Measurements from ENCODE around the gene KIF26A. TPM values are rescaled to one million over a fixed set of nuclear protein-coding genes. Genes with fewer than 3 reads are reported as not detected.

The KIF26A gene
- total and polyA plus RNA-seq, 2 donors (not counting 1 experiment from before 2014, with no cell fraction given): 0.15 TPM; not detected in 1

- Histone ChIP-seq H3K9ac (ENCODE audit: low read length) (no peak overlapping the region), H3K4me3 (ENCODE audit: control extremely low read depth in 1 of 5, extremely low read depth in 1 of 5, insufficient read depth in 1 of 5, low read depth in 2 of 5, low read length in 4 of 5) (no peak overlapping the region), H4K20me1 (ENCODE audit: control insufficient read depth, insufficient read depth, low read length, poor library complexity, severe bottlenecking) (no peaks in the 10 kb centered on the region), H3K79me2 (ENCODE audit: control insufficient read depth, insufficient read depth, low read length) (no peaks in the 10 kb centered on the region), H2AFZ (ENCODE audit: insufficient read depth, low read depth, low read length, poor library complexity, severe bottlenecking) (no peak overlapping the region), H3K9me3 (ENCODE audit: control extremely low read depth in 1 of 3, control insufficient read depth in 2 of 3, insufficient read depth in 1 of 3, low read length in 2 of 3) (peaks cover 0 to 33% (median 5%) of the 10 kb centered on the region in 3 donors), H3K27me3 (replicated peaks in 1 of 4; ENCODE audit: control extremely low read depth in 1 of 4, control insufficient read depth in 3 of 4, insufficient read depth in 4 of 4, low read length in 3 of 4) (peaks cover 0 to 12% (median 4%) of the 10 kb centered on the region in 4 experiments), H3K4me2 (replicated peaks; ENCODE audit: low read depth, low read length, poor library complexity, severe bottlenecking) (no peak overlapping the region), H3K27ac (ENCODE audit: low read length in 2 of 2) (no peak overlapping the region), H3K4me1 (ENCODE audit: control insufficient read depth in 2 of 2, insufficient read depth in 2 of 2, low read length in 2 of 2) (peaks cover 0 to 9% of the 10 kb centered on the region in 2 donors), H3K36me3 (replicated peaks in 1 of 2; ENCODE audit: control extremely low read depth in 1 of 2, control insufficient read depth in 1 of 2, extremely low read depth in 1 of 2, insufficient read depth in 2 of 2, low read length in 1 of 2) (no peaks in the 10 kb centered on the region)
- no peak overlapping the region for H3K27ac Mint-ChIP-seq
- peaks cover 15% of the 10 kb centered on the region for H3K27me3 Mint-ChIP-seq
- CTCF ChIA-PET: no interaction called here
- WGBS (ENCODE audit: insufficient coverage): 33% methylated on average over 35 of the region's 41 CpGs
- ATAC-seq (ENCODE audit: low read depth) (no peak), DNase-seq (no peak)
- peaks cover 8% of the 10 kb centered on the region for H3K4me1 Mint-ChIP-seq
- no peak overlapping the region for H3K4me3 Mint-ChIP-seq
- TF ChIP-seq EZH2 (IDR thresholded peaks at IDR 0.05; ENCODE audit: borderline replicate concordance, insufficient read depth, low read depth, low read length, poor library complexity, severe bottlenecking): no peak
- TF ChIP-seq CTCF (IDR thresholded peaks at IDR 0.05): no peak
- peaks cover 3% of the 10 kb centered on the region for H3K9me3 Mint-ChIP-seq (ENCODE audit: insufficient read depth)
- POLR2A ChIA-PET: no interaction called here
- intact Hi-C loops (cut with micrococcal nuclease): no loop called here
Measured at GRCh38 chr14:104223101-104224041, 85.0 kb downstream of the KIF26A start.

GRCh38 chr14:104224131-104224505 lies 85.7 kb downstream of the KIF26A start:
- H3K79me2 ChIP-seq (ENCODE audit: control insufficient read depth, insufficient read depth, low read length): no peaks in the 10 kb centered on the region
- Mint-ChIP-seq H3K4me1 (peaks cover 8% of the 10 kb centered on the region), H3K4me3 (no peak overlapping the region), H3K27ac (no peak overlapping the region), H3K27me3 (peaks cover 15% of the 10 kb centered on the region), H3K9me3 (ENCODE audit: insufficient read depth) (peaks cover 3% of the 10 kb centered on the region)
- H3K27ac ChIP-seq (ENCODE audit: low read length in 2 of 2): no peak overlapping the region
- no peak overlapping the region for H2AFZ ChIP-seq (ENCODE audit: insufficient read depth, low read depth, low read length, poor library complexity, severe bottlenecking)
- ChIA-PET POLR2A (no interaction called here), CTCF (no interaction called here)
- no peak overlapping the region for H3K9ac ChIP-seq (ENCODE audit: low read length)
- H3K9me3 ChIP-seq (ENCODE audit: control extremely low read depth in 1 of 3, control insufficient read depth in 2 of 3, insufficient read depth in 1 of 3, low read length in 2 of 3): peaks cover 0 to 33% (median 5%) of the 10 kb centered on the region in 3 donors
- no peak for TF ChIP-seq CTCF (IDR thresholded peaks at IDR 0.05)
- TF ChIP-seq EZH2 (IDR thresholded peaks at IDR 0.05; ENCODE audit: borderline replicate concordance, insufficient read depth, low read depth, low read length, poor library complexity, severe bottlenecking): no peak
- H3K4me2 ChIP-seq (replicated peaks; ENCODE audit: low read depth, low read length, poor library complexity, severe bottlenecking): no peak overlapping the region
- H4K20me1 ChIP-seq (ENCODE audit: control insufficient read depth, insufficient read depth, low read length, poor library complexity, severe bottlenecking): no peaks in the 10 kb centered on the region
- H3K4me3 ChIP-seq (ENCODE audit: control extremely low read depth in 1 of 5, extremely low read depth in 1 of 5, insufficient read depth in 1 of 5, low read depth in 2 of 5, low read length in 4 of 5): no peak overlapping the region
- 8% methylated on average over 4 of the region's 8 CpGs for WGBS (ENCODE audit: insufficient coverage)
- H3K27me3 ChIP-seq (replicated peaks in 1 of 4; ENCODE audit: control extremely low read depth in 1 of 4, control insufficient read depth in 3 of 4, insufficient read depth in 4 of 4, low read length in 3 of 4): peaks cover 0 to 12% (median 4%) of the 10 kb centered on the region in 4 experiments
- H3K4me1 ChIP-seq (ENCODE audit: control insufficient read depth in 2 of 2, insufficient read depth in 2 of 2, low read length in 2 of 2): peaks cover 0 to 9% of the 10 kb centered on the region in 2 donors
- no peak for ATAC-seq (ENCODE audit: low read depth)
- intact Hi-C loops (cut with micrococcal nuclease): no loop called here
- H3K36me3 ChIP-seq (replicated peaks in 1 of 2; ENCODE audit: control extremely low read depth in 1 of 2, control insufficient read depth in 1 of 2, extremely low read depth in 1 of 2, insufficient read depth in 2 of 2, low read length in 1 of 2): no peaks in the 10 kb centered on the region
- no peak for DNase-seq
